Upper lobe of left lung (tissue), 4 donors: ENCODE measurements around the gene CFAP74.

Source experiments
- CTCF ChIP-seq, 6 experiments: fragments of 450-650 bp in 4 of 6; fragments of 200-600 bp in 2 of 6; sonication (generic) in 2 of 6; IDR thresholded peaks; one replicate each; pipeline ENCODE4 v1.5.1; 2016 to 2019; ENCODE audit warnings: antibody characterized with exemption in 6 of 6
- EP300 ChIP-seq, 4 donors: sonication (generic); formaldehyde crosslinking; IDR thresholded peaks; one replicate each; pipeline ENCODE4 v1.5.1; 2017; ENCODE audit warnings: antibody characterized with exemption in 4 of 4, control low read depth in 2 of 4

GRCh38 chr1:1937061-1937460 is 66.5 kb downstream of the CFAP74 start:
- TF ChIP-seq EP300 (IDR thresholded peaks at IDR 0.05): no peak
- TF ChIP-seq CTCF (IDR thresholded peaks at IDR 0.05): no peak
